ENCODE measurements around the gene AFTPH. TPM values are rescaled to one million over a fixed set of nuclear protein-coding genes. Genes with fewer than 3 reads are reported as not detected.
A peak's percentile ranks its signal among the peaks of the same experiment; 100 is the strongest.

The AFTPH gene
- total RNA-seq, 1 experiment from 2014 or later, result 13.5 TPM

DNA sequence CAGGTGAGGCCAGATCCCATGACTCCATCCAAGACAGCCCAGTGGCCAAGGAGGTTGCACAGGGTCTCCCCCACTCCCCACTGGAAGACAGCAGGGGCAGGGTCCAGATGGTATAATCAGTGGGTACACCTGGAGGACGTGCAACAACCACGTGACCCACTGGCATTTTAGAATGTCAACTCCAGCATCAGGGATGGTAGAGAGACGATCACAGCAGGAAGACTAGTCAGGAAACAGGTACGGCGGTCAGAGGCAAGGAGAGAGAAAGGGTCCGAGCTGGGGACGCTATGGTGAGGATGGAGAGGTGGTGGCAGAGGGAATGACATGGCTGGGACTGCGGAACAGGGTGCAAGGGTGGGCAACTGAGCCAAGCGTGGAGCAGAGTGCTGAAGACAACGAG lies 106.6 kb downstream of the AFTPH start:
- Histone ChIP-seq H3K23ac (ENCODE audit: insufficient read length, low read depth, low read length) (no peak overlapping the region), H2BK12ac (ENCODE audit: insufficient read length, low read depth, low read length) (no peak overlapping the region), H3K4me1 (ENCODE audit: insufficient read depth, low read length) (no peaks in the 10 kb centered on the region), H4K91ac (ENCODE audit: insufficient read length, low read depth, low read length) (no peak overlapping the region), H4K5ac (ENCODE audit: insufficient read length, low read depth, low read length) (no peak overlapping the region), H3K4me2 (ENCODE audit: insufficient read depth, insufficient read length, low read length) (no peak overlapping the region), H4K20me1 (ENCODE audit: control insufficient read depth, insufficient read depth, insufficient read length) (no peaks in the 10 kb centered on the region), H3K9ac (ENCODE audit: extremely low read depth, insufficient read length, low read length) (no peak overlapping the region), H3K18ac (ENCODE audit: insufficient read length, low read depth, low read length) (no peak overlapping the region), H3K27me3 (ENCODE audit: insufficient read depth, low read length) (no peaks in the 10 kb centered on the region), H2BK120ac (ENCODE audit: low read depth, low read length, poor library complexity, severe bottlenecking) (no peak overlapping the region), H2BK15ac (ENCODE audit: low read depth, low read length) (no peak overlapping the region), H2AFZ (ENCODE audit: low read length) (no peak overlapping the region), H4K8ac (replicated peaks; ENCODE audit: insufficient read length, low read depth, low read length) (no peak overlapping the region), H3K23me2 (ENCODE audit: insufficient read length, low read depth, low read length, poor library complexity, severe bottlenecking) (no peaks in the 10 kb centered on the region), H3K79me1 (ENCODE audit: insufficient read depth, low read depth, low read length, poor library complexity, severe bottlenecking) (no peaks in the 10 kb centered on the region), H3K4ac (ENCODE audit: low read depth, low read length) (no peak overlapping the region), H3K9me3 (ENCODE audit: control insufficient read depth, low read depth, low read length) (no peaks in the 10 kb centered on the region), H2BK20ac (ENCODE audit: low read depth, low read length, poor library complexity, severe bottlenecking) (no peak overlapping the region), H3K14ac (ENCODE audit: insufficient read depth, low read length) (no peak overlapping the region), H2AK5ac (ENCODE audit: insufficient read length, low read length) (no peak overlapping the region), H3K56ac (ENCODE audit: insufficient read length, low read depth, low read length) (no peak overlapping the region), H3K27ac (ENCODE audit: insufficient read length, low read depth, low read length) (no peak overlapping the region), H2BK5ac (ENCODE audit: insufficient read length, low read length) (no peak overlapping the region), H3K79me2 (ENCODE audit: insufficient read depth, low read length) (no peaks in the 10 kb centered on the region), H3T11ph (ENCODE audit: low read length) (no peak overlapping the region)
- no peak overlapping the region; a peak in 1 of 5 replicates for H3K4me3 Mint-ChIP-seq
- peaks cover 2 to 14% (median 4%) of the 10 kb centered on the region in 3 experiments; a peak in 5 of 7 replicates for H3K36me3 Mint-ChIP-seq (ENCODE audit: insufficient read depth in 1 of 3, low read depth in 3 of 3)
- TF ChIP-seq, protein P1, sequence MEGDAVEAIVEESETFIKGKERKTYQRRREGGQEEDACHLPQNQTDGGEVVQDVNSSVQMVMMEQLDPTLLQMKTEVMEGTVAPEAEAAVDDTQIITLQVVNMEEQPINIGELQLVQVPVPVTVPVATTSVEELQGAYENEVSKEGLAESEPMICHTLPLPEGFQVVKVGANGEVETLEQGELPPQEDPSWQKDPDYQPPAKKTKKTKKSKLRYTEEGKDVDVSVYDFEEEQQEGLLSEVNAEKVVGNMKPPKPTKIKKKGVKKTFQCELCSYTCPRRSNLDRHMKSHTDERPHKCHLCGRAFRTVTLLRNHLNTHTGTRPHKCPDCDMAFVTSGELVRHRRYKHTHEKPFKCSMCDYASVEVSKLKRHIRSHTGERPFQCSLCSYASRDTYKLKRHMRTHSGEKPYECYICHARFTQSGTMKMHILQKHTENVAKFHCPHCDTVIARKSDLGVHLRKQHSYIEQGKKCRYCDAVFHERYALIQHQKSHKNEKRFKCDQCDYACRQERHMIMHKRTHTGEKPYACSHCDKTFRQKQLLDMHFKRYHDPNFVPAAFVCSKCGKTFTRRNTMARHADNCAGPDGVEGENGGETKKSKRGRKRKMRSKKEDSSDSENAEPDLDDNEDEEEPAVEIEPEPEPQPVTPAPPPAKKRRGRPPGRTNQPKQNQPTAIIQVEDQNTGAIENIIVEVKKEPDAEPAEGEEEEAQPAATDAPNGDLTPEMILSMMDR (conservative IDR thresholded peaks at IDR 0.05), result no peak
- DNase-seq, result no peak
- peaks cover 3% of the 10 kb centered on the region; the same call in 1 of the 2 replicates for H3K27me3 Mint-ChIP-seq (ENCODE audit: low read depth)
- no CpG with 5 or more reads among the region's 10 CpGs for WGBS (ENCODE audit: extremely low coverage, insufficient read length, low lambda C conversion rate)
- no peaks in the 10 kb centered on the region for H3K9me3 Mint-ChIP-seq
- peaks cover 26 to 41% of the 10 kb centered on the region in 2 experiments for H3K4me1 Mint-ChIP-seq
- H3K27ac Mint-ChIP-seq, result peak overlapping the region in 2 of 3 experiments; percentile 1 to 9; a peak in 3 of 7 replicates

Measured in H9 (cell line).